Esophagus muscularis mucosa (tissue), 4 donors: ENCODE measurements around the gene ERGIC2. TPM values are rescaled to one million over a fixed set of nuclear protein-coding genes. Genes with fewer than 3 reads are reported as not detected.
"Not testable (repeated sequence)": the region's sequence is repeated elsewhere in the genome, so short reads cannot be mapped to it uniquely, and the experiment has no call there.

ENCODE experiments used
- DNase-seq: peaks from one replicate; pipeline ENCODE4 v3.0.0-alpha.2; 2017; ENCODE audit errors: extremely low spot score
- H3K27ac ChIP-seq, 4 donors: fragments of 200-600 bp; sonication (generic); replicated peaks in 1 of 4; 1 replicate in 3 of 4; 2 replicates in 1 of 4; pipeline ENCODE4 v1.5.1; 2016 to 2019; ENCODE audit warnings: mild to moderate bottlenecking in 1 of 4
- H3K27me3 ChIP-seq, 4 donors: fragments of 200-600 bp; sonication (generic); one replicate each; pipeline versions ENCODE4 v1.5.1 to v1.6.0; 2016 to 2019
- H3K36me3 ChIP-seq, 4 donors: fragments of 200-600 bp; sonication (generic); one replicate each; pipeline ENCODE4 v1.5.1; 2016 to 2019
- H3K4me1 ChIP-seq, 4 donors: fragments of 200-600 bp; sonication (generic); one replicate each; pipeline ENCODE4 v1.5.1; 2016 to 2019
- H3K4me3 ChIP-seq, 4 donors: fragments of 200-600 bp; sonication (generic); 1 replicate in 2 of 4; 2 replicates in 2 of 4; pipeline ENCODE4 v1.5.1; 2016 to 2019; ENCODE audit warnings: mild to moderate bottlenecking in 4 of 4, moderate library complexity in 1 of 4
- H3K9me3 ChIP-seq, 4 donors: fragments of 200-600 bp; sonication (generic); 1 replicate in 3 of 4; 2 replicates in 1 of 4; pipeline ENCODE4 v1.5.1; 2016 to 2019
- CTCF ChIP-seq, 3 experiments: fragments of 200-600 bp in 2 of 3; fragments of 450-650 bp in 1 of 3; sonication (generic) in 2 of 3; IDR thresholded peaks; one replicate each; pipeline ENCODE4 v1.5.1; 2017 to 2019; ENCODE audit warnings: antibody characterized with exemption in 3 of 3, mild to moderate bottlenecking in 2 of 3, moderate library complexity in 1 of 3
- EP300 ChIP-seq: sonication (generic); formaldehyde crosslinking; IDR thresholded peaks from one replicate; pipeline ENCODE4 v1.6.1; 2017; ENCODE audit warnings: antibody characterized with exemption
- POLR2A ChIP-seq: fragments of 450-650 bp; IDR thresholded peaks from one replicate; pipeline ENCODE4 v1.6.1; 2017; ENCODE audit warnings: antibody characterized with exemption, moderate library complexity, mild to moderate bottlenecking, low read depth
- POLR2AphosphoS5 ChIP-seq, 2 donors: sonication (generic); formaldehyde crosslinking; IDR thresholded peaks; one replicate each; pipeline ENCODE4 v1.6.1; 2017; ENCODE audit warnings: antibody characterized with exemption in 2 of 2
- WGBS: methylation state at CpG from one replicate; pipeline ENCODE4 v1.1.5; 2018; 5-methylcytosine and 5-hydroxymethylcytosine counted together
- intact Hi-C: fragments of 100-400 bp; cut with DNase I; formaldehyde crosslinking; loops from one replicate; pipeline ENCODE4 v1.15.1; 2023
- total RNA-seq, 4 donors: library from RNA; depleted of rRNA; stranded (reverse); fragments of >200 nt; gene quantifications; one replicate each; pipeline versions ENCODE4 v1.1.0 to v1.2.1, GENCODE V29; 2016

Gene ERGIC2
- total RNA-seq, 4 donors from 2014 or later = 27.2 to 86.8 (median 64.6) TPM

DNA sequence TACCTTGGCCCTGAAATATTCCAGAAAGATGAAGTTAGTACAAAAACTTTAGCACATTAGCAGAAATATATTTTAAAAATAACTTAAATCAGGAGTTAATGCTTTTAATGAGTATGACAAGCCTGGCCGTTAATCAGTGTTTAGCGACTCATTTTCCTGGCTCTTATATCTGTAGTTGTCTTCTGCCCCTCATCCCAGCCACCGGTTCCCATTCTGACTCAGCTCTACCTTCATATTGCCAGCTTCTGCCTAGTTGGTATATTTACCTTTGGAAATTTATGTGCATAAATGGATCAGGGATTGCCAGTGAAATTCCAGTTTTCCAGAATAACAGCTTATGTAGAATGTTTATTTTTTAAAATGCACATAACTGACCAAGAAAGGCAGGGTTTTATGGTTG, 79.9 kb downstream of the ERGIC2 start:
- Histone ChIP-seq H3K4me1 (no peaks in the 10 kb centered on the region), H3K4me3 (no peak overlapping the region), H3K27ac (no peak overlapping the region), H3K27me3 (no peaks in the 10 kb centered on the region), H3K36me3 (no peaks in the 10 kb centered on the region), H3K9me3 (no peaks in the 10 kb centered on the region)
- WGBS = 87% methylated on average over 3 of the region's 3 CpGs
- intact Hi-C loops = no loop called here
- DNase-seq = no peak
- TF ChIP-seq POLR2AphosphoS5 (IDR thresholded peaks at IDR 0.05) (no peak), EP300 (no peak), POLR2A (no peak), CTCF (IDR thresholded peaks at IDR 0.05) (no peak)

- Histone ChIP-seq H3K9me3 (no peaks in the 10 kb centered on the region), H3K4me3 (no peak overlapping the region), H3K27ac (no peak overlapping the region), H3K27me3 (no peaks in the 10 kb centered on the region), H3K36me3 (no peaks in the 10 kb centered on the region), H3K4me1 (no peaks in the 10 kb centered on the region)
- TF ChIP-seq CTCF (IDR thresholded peaks at IDR 0.05) (no peak), POLR2AphosphoS5 (IDR thresholded peaks at IDR 0.05) (no peak), EP300 (no peak), POLR2A (no peak)
- intact Hi-C loops = no loop called here
- WGBS = 83% methylated on average over 2 of the region's 2 CpGs
- DNase-seq = no peak
Observed at GRCh38 chr12:29299633-29300032, 81.3 kb downstream of the ERGIC2 start.

DNA sequence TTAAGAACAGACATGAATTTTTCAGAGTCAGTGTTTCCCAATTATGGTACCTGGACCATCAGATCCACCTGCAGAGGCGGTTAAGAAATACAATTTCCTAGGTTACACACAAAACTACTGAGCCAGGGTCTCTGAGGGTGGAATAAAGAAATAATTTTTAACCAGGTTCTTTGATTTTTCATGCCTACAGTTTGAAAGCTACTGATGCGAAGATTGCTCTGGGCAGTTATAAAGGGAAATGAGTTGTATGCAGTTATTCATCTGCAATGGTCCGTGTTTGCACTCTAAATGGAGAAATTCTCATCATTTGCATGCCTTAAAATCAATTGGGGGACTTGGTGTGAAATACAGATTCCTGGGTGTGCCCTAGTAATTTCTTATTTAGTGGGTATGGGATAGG, 89.7 kb downstream of the ERGIC2 start:
- DNase-seq = no peak
- TF ChIP-seq EP300 (no peak), POLR2AphosphoS5 (IDR thresholded peaks at IDR 0.05) (no peak), CTCF (IDR thresholded peaks at IDR 0.05) (no peak), POLR2A (no peak)
- no peak overlapping the region for H3K27ac ChIP-seq
- H3K36me3 ChIP-seq = no peaks in the 10 kb centered on the region
- intact Hi-C loops = no loop called here
- no peaks in the 10 kb centered on the region for H3K27me3 ChIP-seq
- H3K4me3 ChIP-seq = no peak overlapping the region
- 98% methylated on average over 3 of the region's 3 CpGs for WGBS
- H3K9me3 ChIP-seq = no peaks in the 10 kb centered on the region
- H3K4me1 ChIP-seq = no peaks in the 10 kb centered on the region

DNA sequence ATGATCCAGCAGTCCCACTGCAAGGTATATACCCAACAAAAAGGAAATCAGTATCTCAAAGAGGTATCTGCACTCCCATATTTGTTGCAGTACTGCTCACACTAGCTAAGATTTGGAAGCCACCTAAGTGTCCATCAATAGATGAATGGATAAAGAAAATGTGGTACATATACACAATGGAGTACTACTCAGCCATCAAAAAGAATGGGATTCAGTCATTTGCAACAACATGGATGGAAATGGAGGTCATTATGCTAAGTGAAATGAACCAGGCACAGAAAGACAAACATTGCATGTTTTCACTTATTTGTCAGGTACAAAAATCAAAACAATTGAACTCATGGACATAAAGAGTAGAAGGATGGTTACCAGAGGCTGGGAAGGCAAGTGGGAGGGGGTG, 90.5 kb downstream of the ERGIC2 start:
- DNase-seq, H3K27me3 ChIP-seq, intact Hi-C loops, H3K36me3 ChIP-seq, H3K9me3 ChIP-seq, H3K27ac ChIP-seq, H3K4me1 ChIP-seq, H3K4me3 ChIP-seq: not testable (repeated sequence)

DNA sequence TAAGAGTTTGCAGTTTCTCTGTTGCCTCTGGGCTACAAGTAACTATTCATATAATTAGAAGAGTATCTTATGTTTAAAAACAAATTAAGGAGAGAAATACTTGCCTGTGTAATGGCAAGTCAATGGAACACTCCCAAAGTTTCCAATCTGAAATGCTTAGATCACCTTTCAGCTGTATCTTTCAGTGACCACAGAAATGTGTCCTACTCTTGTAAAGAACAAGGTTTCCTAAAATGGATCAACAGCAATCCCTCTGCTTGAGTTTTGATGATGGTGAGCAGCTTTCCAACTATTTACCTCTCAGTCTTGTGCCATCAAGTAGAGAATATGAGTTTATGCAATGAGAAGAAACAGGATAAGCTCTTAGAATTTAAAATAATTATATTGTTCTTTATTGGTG, 92.9 kb downstream of the ERGIC2 start:
- Histone ChIP-seq H3K4me3 (no peak overlapping the region), H3K27me3 (no peaks in the 10 kb centered on the region), H3K4me1 (no peaks in the 10 kb centered on the region), H3K27ac (no peak overlapping the region), H3K9me3 (no peaks in the 10 kb centered on the region), H3K36me3 (no peaks in the 10 kb centered on the region)
- intact Hi-C loops = no loop called here
- TF ChIP-seq POLR2A (no peak), EP300 (no peak), CTCF (IDR thresholded peaks at IDR 0.05) (no peak), POLR2AphosphoS5 (IDR thresholded peaks at IDR 0.05) (no peak)
- no peak for DNase-seq
